ENCODE results near the gene ADAMTS3.

ADAMTS3 gene

GRCh38 chr4:72569719-72570235 is 756 bp upstream of the ADAMTS3 start:
- Histone ChIP-seq H3K27ac (ENCODE audit: low read length) (no peak overlapping the region), H3K4me3 (ENCODE audit: low read depth in 1 of 2, low read length in 2 of 2) (peak overlapping the region; percentile 41 to 87)

GRCh38 chr4:72567821-72568675 is 973 bp downstream of the ADAMTS3 start:
- Histone ChIP-seq H3K9me3 (ENCODE audit: control insufficient read depth in 1 of 2, low read length in 2 of 2) (no peaks in the 10 kb centered on the region), H3K4me3 (ENCODE audit: low read depth in 1 of 2, low read length in 2 of 2) (peak overlapping the region; percentile 77 to 87), H3K4me1 (ENCODE audit: control insufficient read depth in 1 of 2, insufficient read depth in 2 of 2, low read length in 2 of 2) (no peaks in the 10 kb centered on the region), H3K27me3 (ENCODE audit: low read depth, low read length) (no peaks in the 10 kb centered on the region), H3K36me3 (ENCODE audit: control insufficient read depth in 1 of 2, insufficient read depth in 2 of 2, low read length in 2 of 2) (no peaks in the 10 kb centered on the region), H3K27ac (ENCODE audit: low read length) (peak overlapping the region; percentile 58)

More at GRCh38 chr4:72569719-72570235, 756 bp upstream of the ADAMTS3 start:
- Histone ChIP-seq H3K27me3 (ENCODE audit: low read depth, low read length) (no peaks in the 10 kb centered on the region), H3K36me3 (ENCODE audit: control insufficient read depth in 1 of 2, insufficient read depth in 2 of 2, low read length in 2 of 2) (no peaks in the 10 kb centered on the region), H3K4me1 (ENCODE audit: control insufficient read depth in 1 of 2, insufficient read depth in 2 of 2, low read length in 2 of 2) (no peaks in the 10 kb centered on the region), H3K9me3 (ENCODE audit: control insufficient read depth in 1 of 2, low read length in 2 of 2) (no peaks in the 10 kb centered on the region)

GRCh38 chr4:72567036-72567435 is 2.0 kb downstream of the ADAMTS3 start:
- Histone ChIP-seq H3K4me1 (ENCODE audit: control insufficient read depth in 1 of 2, insufficient read depth in 2 of 2, low read length in 2 of 2) (no peaks in the 10 kb centered on the region), H3K27ac (ENCODE audit: low read length) (no peak overlapping the region), H3K4me3 (ENCODE audit: low read depth in 1 of 2, low read length in 2 of 2) (peak overlapping the region in 1 of 2 donors; percentile 77), H3K27me3 (ENCODE audit: low read depth, low read length) (no peaks in the 10 kb centered on the region), H3K36me3 (ENCODE audit: control insufficient read depth in 1 of 2, insufficient read depth in 2 of 2, low read length in 2 of 2) (no peaks in the 10 kb centered on the region), H3K9me3 (ENCODE audit: control insufficient read depth in 1 of 2, low read length in 2 of 2) (no peaks in the 10 kb centered on the region)

GRCh38 chr4:72566464-72566972 is 2.5 kb downstream of the ADAMTS3 start:
- H3K9me3 ChIP-seq (ENCODE audit: control insufficient read depth in 1 of 2, low read length in 2 of 2), result no peaks in the 10 kb centered on the region
- no peaks in the 10 kb centered on the region for H3K4me1 ChIP-seq (ENCODE audit: control insufficient read depth in 1 of 2, insufficient read depth in 2 of 2, low read length in 2 of 2)
- no peak overlapping the region for H3K27ac ChIP-seq (ENCODE audit: low read length)
- no peak overlapping the region for H3K4me3 ChIP-seq (ENCODE audit: low read depth in 1 of 2, low read length in 2 of 2)
- no peaks in the 10 kb centered on the region for H3K36me3 ChIP-seq (ENCODE audit: control insufficient read depth in 1 of 2, insufficient read depth in 2 of 2, low read length in 2 of 2)
- no peaks in the 10 kb centered on the region for H3K27me3 ChIP-seq (ENCODE audit: low read depth, low read length)

GRCh38 chr4:72564789-72565188 is 4.2 kb downstream of the ADAMTS3 start:
- Histone ChIP-seq H3K9me3 (ENCODE audit: control insufficient read depth in 1 of 2, low read length in 2 of 2) (no peaks in the 10 kb centered on the region), H3K27ac (ENCODE audit: low read length) (no peak overlapping the region), H3K36me3 (ENCODE audit: control insufficient read depth in 1 of 2, insufficient read depth in 2 of 2, low read length in 2 of 2) (no peaks in the 10 kb centered on the region), H3K27me3 (ENCODE audit: low read depth, low read length) (no peaks in the 10 kb centered on the region), H3K4me3 (ENCODE audit: low read depth in 1 of 2, low read length in 2 of 2) (no peak overlapping the region), H3K4me1 (ENCODE audit: control insufficient read depth in 1 of 2, insufficient read depth in 2 of 2, low read length in 2 of 2) (no peaks in the 10 kb centered on the region)

- Histone ChIP-seq H3K9me3 (ENCODE audit: control insufficient read depth in 1 of 2, low read length in 2 of 2) (no peaks in the 10 kb centered on the region), H3K4me1 (ENCODE audit: control insufficient read depth in 1 of 2, insufficient read depth in 2 of 2, low read length in 2 of 2) (no peaks in the 10 kb centered on the region), H3K4me3 (ENCODE audit: low read depth in 1 of 2, low read length in 2 of 2) (no peak overlapping the region), H3K27me3 (ENCODE audit: low read depth, low read length) (no peaks in the 10 kb centered on the region), H3K36me3 (ENCODE audit: control insufficient read depth in 1 of 2, insufficient read depth in 2 of 2, low read length in 2 of 2) (no peaks in the 10 kb centered on the region), H3K27ac (ENCODE audit: low read length) (no peak overlapping the region)
These were observed 4.8 kb downstream of the ADAMTS3 start for GRCh38 chr4:72564184-72564583.

- Histone ChIP-seq H3K9me3 (ENCODE audit: control insufficient read depth in 1 of 2, low read length in 2 of 2) (no peaks in the 10 kb centered on the region), H3K27me3 (ENCODE audit: low read depth, low read length) (no peaks in the 10 kb centered on the region), H3K4me1 (ENCODE audit: control insufficient read depth in 1 of 2, insufficient read depth in 2 of 2, low read length in 2 of 2) (no peaks in the 10 kb centered on the region), H3K27ac (ENCODE audit: low read length) (no peak overlapping the region), H3K36me3 (ENCODE audit: control insufficient read depth in 1 of 2, insufficient read depth in 2 of 2, low read length in 2 of 2) (no peaks in the 10 kb centered on the region), H3K4me3 (ENCODE audit: low read depth in 1 of 2, low read length in 2 of 2) (no peak overlapping the region)
These were observed 10.4 kb downstream of the ADAMTS3 start for GRCh38 chr4:72558655-72559054.

- Histone ChIP-seq H3K36me3 (ENCODE audit: control insufficient read depth in 1 of 2, insufficient read depth in 2 of 2, low read length in 2 of 2) (no peaks in the 10 kb centered on the region), H3K27me3 (ENCODE audit: low read depth, low read length) (no peaks in the 10 kb centered on the region), H3K4me3 (ENCODE audit: low read depth in 1 of 2, low read length in 2 of 2) (no peak overlapping the region), H3K27ac (ENCODE audit: low read length) (no peak overlapping the region), H3K4me1 (ENCODE audit: control insufficient read depth in 1 of 2, insufficient read depth in 2 of 2, low read length in 2 of 2) (no peaks in the 10 kb centered on the region), H3K9me3 (ENCODE audit: control insufficient read depth in 1 of 2, low read length in 2 of 2) (no peaks in the 10 kb centered on the region)
These were observed 12.0 kb downstream of the ADAMTS3 start for GRCh38 chr4:72557021-72557420.

- Histone ChIP-seq H3K27me3 (ENCODE audit: low read depth, low read length) (no peaks in the 10 kb centered on the region), H3K9me3 (ENCODE audit: control insufficient read depth in 1 of 2, low read length in 2 of 2) (no peaks in the 10 kb centered on the region), H3K36me3 (ENCODE audit: control insufficient read depth in 1 of 2, insufficient read depth in 2 of 2, low read length in 2 of 2) (no peaks in the 10 kb centered on the region), H3K27ac (ENCODE audit: low read length) (no peak overlapping the region), H3K4me1 (ENCODE audit: control insufficient read depth in 1 of 2, insufficient read depth in 2 of 2, low read length in 2 of 2) (no peaks in the 10 kb centered on the region), H3K4me3 (ENCODE audit: low read depth in 1 of 2, low read length in 2 of 2) (no peak overlapping the region)
These were observed 13.6 kb downstream of the ADAMTS3 start for GRCh38 chr4:72555377-72555831.

- Histone ChIP-seq H3K4me3 (ENCODE audit: low read depth in 1 of 2, low read length in 2 of 2) (no peak overlapping the region), H3K27me3 (ENCODE audit: low read depth, low read length) (no peaks in the 10 kb centered on the region), H3K4me1 (ENCODE audit: control insufficient read depth in 1 of 2, insufficient read depth in 2 of 2, low read length in 2 of 2) (no peaks in the 10 kb centered on the region), H3K36me3 (ENCODE audit: control insufficient read depth in 1 of 2, insufficient read depth in 2 of 2, low read length in 2 of 2) (no peaks in the 10 kb centered on the region), H3K9me3 (ENCODE audit: control insufficient read depth in 1 of 2, low read length in 2 of 2) (no peaks in the 10 kb centered on the region), H3K27ac (ENCODE audit: low read length) (no peak overlapping the region)
These were observed 15.3 kb downstream of the ADAMTS3 start for GRCh38 chr4:72553540-72554337.

GRCh38 chr4:72552447-72552846 is 16.6 kb downstream of the ADAMTS3 start:
- Histone ChIP-seq H3K9me3 (ENCODE audit: control insufficient read depth in 1 of 2, low read length in 2 of 2) (no peaks in the 10 kb centered on the region), H3K27me3 (ENCODE audit: low read depth, low read length) (no peaks in the 10 kb centered on the region), H3K4me3 (ENCODE audit: low read depth in 1 of 2, low read length in 2 of 2) (no peak overlapping the region), H3K4me1 (ENCODE audit: control insufficient read depth in 1 of 2, insufficient read depth in 2 of 2, low read length in 2 of 2) (no peaks in the 10 kb centered on the region), H3K27ac (ENCODE audit: low read length) (no peak overlapping the region), H3K36me3 (ENCODE audit: control insufficient read depth in 1 of 2, insufficient read depth in 2 of 2, low read length in 2 of 2) (no peaks in the 10 kb centered on the region)
